D721Med (cell line): ENCODE results near the gene SRD5A3.

Experiments used
- DNase-seq: peaks from one replicate; pipeline ENCODE4 v3.0.0; 2011; ENCODE audit warnings: low spot score; ENCODE audit not compliant: insufficient read length
- FAIRE-seq: peaks from 2 replicates; lab custom pipeline; 2011; peaks lifted over from hg19 to GRCh38; lab: Jason Lieb, UNC
- CTCF ChIP-seq: IDR thresholded peaks from 2 replicates; pipeline ENCODE4 v1.5.1; 2012; ENCODE audit warnings: mild to moderate bottlenecking, control low read depth; ENCODE audit not compliant: insufficient read depth; ENCODE audit errors: missing control alignments

Gene SRD5A3

GRCh38 chr4:55312489-55313101, 33.4 kb upstream of the SRD5A3 start:
- peak; percentile 33 for TF ChIP-seq CTCF
- no peak for FAIRE-seq
- DNase-seq, result no peak

DNA sequence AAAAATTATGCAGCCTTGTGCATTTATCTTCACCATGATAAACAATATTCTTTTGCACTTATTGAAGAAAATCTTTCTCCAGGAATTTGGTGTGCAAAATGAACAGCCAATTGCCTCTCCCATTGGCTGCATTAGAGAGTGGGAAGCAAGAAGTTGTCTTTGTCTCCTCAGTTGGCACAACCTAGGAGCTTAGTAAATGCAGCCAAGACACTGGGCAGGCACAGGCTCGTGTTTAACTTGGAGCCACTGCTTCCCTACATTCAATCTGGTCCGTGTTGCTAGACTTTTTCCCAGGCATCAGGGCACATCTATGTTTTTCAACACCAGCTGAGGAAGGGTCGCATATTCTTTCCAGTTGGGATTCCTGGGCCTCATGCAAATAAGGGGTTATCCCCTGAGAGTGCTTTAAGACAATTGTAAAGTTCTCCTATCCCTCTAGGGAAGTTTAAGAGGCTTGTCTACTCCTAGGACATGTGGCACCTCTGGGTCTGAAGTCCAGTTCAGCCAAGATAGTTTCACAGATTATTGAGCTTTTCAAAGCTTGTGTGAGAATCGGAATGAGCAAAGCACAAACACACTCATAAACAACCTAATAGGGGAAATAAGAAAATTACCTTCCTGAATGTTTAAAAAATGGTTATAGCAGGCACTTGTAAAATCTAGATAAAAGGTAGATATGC, 31.8 kb upstream of the SRD5A3 start:
- DNase-seq, result no peak
- no peak for FAIRE-seq
- TF ChIP-seq CTCF, result no peak

DNA sequence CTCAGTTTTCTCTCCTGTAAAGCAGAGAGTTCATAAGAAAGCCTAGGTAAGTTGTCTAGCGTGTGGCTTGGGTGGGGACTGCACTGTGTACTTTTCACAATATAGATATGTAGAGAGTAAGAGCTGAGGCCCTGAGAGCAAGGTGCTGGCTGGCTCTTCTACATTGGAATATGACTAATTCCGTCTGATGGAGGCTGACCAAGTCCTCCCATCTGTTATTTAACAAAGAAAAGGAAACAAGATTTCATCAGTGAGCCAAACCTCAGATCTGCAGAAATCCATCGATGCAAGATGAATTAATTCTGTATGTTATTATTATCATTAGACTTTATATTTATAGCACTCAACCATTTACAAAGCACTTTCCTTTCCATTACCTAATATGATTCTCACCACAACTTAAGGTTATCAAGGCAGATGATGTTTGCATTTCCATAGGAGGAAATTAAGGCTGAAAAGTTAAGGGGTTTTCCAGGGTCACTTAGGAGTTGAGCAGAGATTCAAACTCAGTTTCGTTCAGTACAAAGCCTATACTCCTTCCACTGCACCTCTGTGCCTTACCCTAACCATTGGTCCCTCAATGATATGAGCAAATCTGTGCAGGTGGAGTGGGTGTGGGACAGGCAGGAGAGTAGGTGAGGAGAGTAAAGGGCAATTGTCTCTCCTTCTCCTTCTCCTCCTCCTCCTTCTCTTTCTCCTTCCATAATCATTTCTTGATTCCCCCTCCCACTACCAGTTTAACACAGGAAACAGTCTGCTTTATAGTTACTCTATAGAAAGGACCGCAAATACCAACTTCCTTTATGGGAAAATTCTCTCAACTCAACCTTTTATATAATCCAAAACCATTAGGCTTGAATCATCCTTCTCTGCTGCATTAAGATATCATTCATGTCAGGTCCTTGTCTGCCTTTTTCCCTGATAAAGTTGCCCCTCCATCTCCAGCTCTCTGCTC, 27.6 kb upstream of the SRD5A3 start:
- no peak for FAIRE-seq
- no peak for TF ChIP-seq CTCF

GRCh38 chr4:55321707-55322264, 24.3 kb upstream of the SRD5A3 start:
- DNase-seq (no peak), FAIRE-seq (no peak)
- TF ChIP-seq CTCF, result peak; percentile 84

More for the DNA sequence above, 27.6 kb upstream of the SRD5A3 start:
- no peak for DNase-seq

DNA sequence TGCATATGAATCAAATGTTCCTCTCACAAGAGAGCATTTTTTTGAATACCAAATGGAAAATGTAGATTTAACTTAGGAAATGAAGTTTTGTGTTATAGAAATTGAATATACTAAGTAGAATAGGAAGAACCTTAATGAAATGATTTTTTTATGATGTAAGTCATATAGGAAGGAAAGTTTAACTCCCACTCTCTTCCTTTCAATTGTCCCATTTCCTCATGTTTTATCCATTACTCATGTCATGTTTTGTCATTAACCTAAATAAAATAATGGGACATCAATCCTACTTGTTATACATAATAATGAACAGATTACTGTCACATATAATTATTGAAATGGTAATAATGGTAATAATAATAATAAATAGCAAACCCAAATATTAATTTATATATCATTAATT, 22.7 kb upstream of the SRD5A3 start:
- no peak for TF ChIP-seq CTCF
- FAIRE-seq (no peak), DNase-seq (no peak)

GRCh38 chr4:55326629-55327028, 19.4 kb upstream of the SRD5A3 start:
- TF ChIP-seq CTCF, result no peak
- DNase-seq, result no peak
- no peak for FAIRE-seq
